Ishikawa (cell line): ENCODE data around the gene MEIS1.

ENCODE experiments used
- CEBPB ChIP-seq: IDR thresholded peaks from 2 replicates; pipeline ENCODE4 v1.6.1; 2012
- CREB1 ChIP-seq: IDR thresholded peaks from 2 replicates; pipeline ENCODE4 v1.6.1; 2012; ENCODE audit warnings: low read depth
- EGR1 ChIP-seq: IDR thresholded peaks from 2 replicates; pipeline ENCODE4 v1.6.1; 2012
- EP300 ChIP-seq: IDR thresholded peaks from 2 replicates; pipeline ENCODE4 v1.6.1; 2012; ENCODE audit warnings: borderline replicate concordance
- FOXM1 ChIP-seq: IDR thresholded peaks from 2 replicates; pipeline ENCODE4 v1.6.1; 2012; ENCODE audit warnings: low read depth, borderline replicate concordance
- MAX ChIP-seq: IDR thresholded peaks from 2 replicates; pipeline ENCODE4 v1.6.1; 2012
- NFIC ChIP-seq: IDR thresholded peaks from 2 replicates; pipeline ENCODE4 v1.6.1; 2012
- REST ChIP-seq: IDR thresholded peaks from 2 replicates; pipeline ENCODE4 v1.6.1; 2012; ENCODE audit warnings: low read depth, mild to moderate bottlenecking
- TAF1 ChIP-seq: IDR thresholded peaks from 2 replicates; pipeline ENCODE4 v1.6.1; 2012; ENCODE audit warnings: low read depth, mild to moderate bottlenecking
- TCF12 ChIP-seq: IDR thresholded peaks from 2 replicates; pipeline ENCODE4 v1.6.1; 2012; ENCODE audit warnings: low read depth
- TEAD4 ChIP-seq: IDR thresholded peaks from 2 replicates; pipeline ENCODE4 v1.6.1; 2012
- USF1 ChIP-seq: IDR thresholded peaks from 2 replicates; pipeline ENCODE4 v1.6.1; 2012
- YY1 ChIP-seq: IDR thresholded peaks from 2 replicates; pipeline ENCODE4 v1.6.1; 2012; ENCODE audit warnings: low read depth
- ZBTB7A ChIP-seq: IDR thresholded peaks from 2 replicates; pipeline ENCODE4 v1.6.1; 2012; ENCODE audit warnings: low read depth

The MEIS1 gene

GRCh38 chr2:66575625-66576310 lies 140.8 kb downstream of the MEIS1 start:
- TF ChIP-seq EP300: no peak
- TF ChIP-seq TCF12: no peak
- TF ChIP-seq USF1: no peak
- TF ChIP-seq MAX: no peak
- TF ChIP-seq EGR1: no peak
- no peak for TF ChIP-seq NFIC
- no peak for TF ChIP-seq YY1
- TF ChIP-seq CEBPB: no peak
- TF ChIP-seq REST: no peak
- no peak for TF ChIP-seq CREB1

GRCh38 chr2:66576311-66576560 lies 141.3 kb downstream of the MEIS1 start:
- TF ChIP-seq CREB1 (no peak), YY1 (no peak), TEAD4 (no peak), FOXM1 (no peak), REST (no peak), TAF1 (no peak), MAX (no peak), NFIC (no peak), ZBTB7A (no peak), EGR1 (no peak), USF1 (no peak), EP300 (no peak), TCF12 (no peak), CEBPB (no peak)

- no peak for TF ChIP-seq CEBPB
- TF ChIP-seq TAF1: no peak
- no peak for TF ChIP-seq NFIC
- TF ChIP-seq ZBTB7A: no peak
- no peak for TF ChIP-seq TCF12
- TF ChIP-seq REST: no peak
- no peak for TF ChIP-seq FOXM1
- TF ChIP-seq YY1: no peak
These were observed 141.8 kb downstream of the MEIS1 start for GRCh38 chr2:66576561-66577320.

- TF ChIP-seq EGR1 (no peak), CEBPB (no peak), USF1 (no peak), NFIC (no peak)
These were observed 142.6 kb downstream of the MEIS1 start for GRCh38 chr2:66577321-66578053.
